Measurements from ENCODE around the gene NSF.
"Not testable (repeated sequence)": the region's sequence is repeated elsewhere in the genome, so short reads cannot be mapped to it uniquely, and the experiment has no call there.

NSF gene

DNA sequence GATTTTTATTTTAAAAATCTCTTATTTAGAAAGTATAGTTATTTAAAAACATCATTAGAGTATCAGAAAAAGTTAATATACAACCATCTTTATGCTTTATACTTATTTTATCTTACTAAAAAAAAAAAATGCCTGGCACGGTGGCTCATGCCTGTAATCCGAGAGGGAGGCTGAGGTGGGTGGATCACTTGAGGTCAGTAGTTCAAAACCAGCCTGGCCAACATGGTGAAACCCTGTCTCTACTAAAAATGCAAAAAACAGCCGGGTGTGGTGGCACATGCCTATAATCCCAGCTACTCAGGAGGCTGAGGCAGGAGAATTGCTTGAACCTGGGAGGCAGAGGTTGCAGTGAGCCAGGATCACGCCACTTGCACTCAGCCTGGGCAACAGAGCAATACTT, 167.1 kb downstream of the NSF start:
- DNase-seq (ENCODE audit: low spot score) = not testable (repeated sequence)

DNA sequence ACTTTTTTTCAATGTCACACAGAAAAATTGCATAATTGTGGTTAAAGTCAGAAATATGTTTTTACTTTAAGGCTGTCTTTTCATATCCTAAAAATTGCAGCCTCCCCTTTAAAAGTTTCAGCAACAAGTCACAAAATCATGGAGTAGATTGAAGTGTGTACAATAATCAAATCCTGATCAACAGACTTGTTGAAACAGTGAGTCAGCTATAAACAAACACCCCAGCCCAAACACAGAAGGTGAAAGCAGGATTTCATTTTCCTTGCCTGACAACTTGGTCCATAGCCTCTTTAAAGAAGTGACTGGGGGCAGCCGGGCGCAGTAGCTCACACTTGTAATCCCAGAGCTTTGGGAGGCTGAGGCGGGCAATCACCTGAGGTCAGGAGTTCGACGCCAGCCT, 168.1 kb downstream of the NSF start:
- DNase-seq (ENCODE audit: low spot score) = no peak

DNA sequence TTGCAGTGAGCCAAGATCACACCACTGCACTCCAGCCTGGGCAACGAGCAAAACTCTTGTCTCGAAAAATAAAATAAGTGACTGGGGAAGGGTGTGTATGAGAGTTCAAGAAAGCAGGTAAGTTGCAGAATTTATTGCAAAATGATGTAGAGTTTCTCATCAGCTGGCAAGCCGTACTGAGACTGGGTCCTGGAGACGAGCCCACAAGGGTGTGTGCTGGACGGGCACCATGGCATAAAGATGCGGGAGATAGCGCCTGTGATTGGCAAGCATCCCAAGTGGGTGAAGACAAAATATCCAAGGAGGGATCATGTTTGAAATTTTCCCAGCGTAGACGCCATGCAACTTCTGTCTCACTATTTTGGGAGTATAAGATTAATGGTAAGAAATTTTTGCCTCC, 168.7 kb downstream of the NSF start:
- DNase-seq (ENCODE audit: low spot score) = no peak

DNA sequence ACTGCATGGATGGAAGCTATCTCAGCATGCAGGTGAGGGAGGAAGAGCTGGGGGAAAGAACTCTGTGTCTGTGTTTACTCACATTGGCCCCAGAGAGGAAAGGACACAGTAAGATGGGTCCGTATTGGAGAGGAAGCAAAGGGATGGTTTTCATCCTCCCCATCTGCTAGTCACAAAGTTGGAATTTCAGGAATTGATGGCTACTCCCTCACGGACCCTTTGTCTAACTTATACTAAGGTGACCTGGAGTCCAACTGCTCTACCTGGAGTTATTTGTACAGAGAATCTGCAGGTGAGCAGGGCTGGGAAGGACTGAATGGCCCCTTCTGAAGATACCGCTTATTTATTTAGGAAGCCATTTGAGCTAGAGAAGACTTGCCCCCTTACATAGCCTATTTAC, 172.9 kb downstream of the NSF start:
- DNase-seq (ENCODE audit: low spot score) = no peak

DNA sequence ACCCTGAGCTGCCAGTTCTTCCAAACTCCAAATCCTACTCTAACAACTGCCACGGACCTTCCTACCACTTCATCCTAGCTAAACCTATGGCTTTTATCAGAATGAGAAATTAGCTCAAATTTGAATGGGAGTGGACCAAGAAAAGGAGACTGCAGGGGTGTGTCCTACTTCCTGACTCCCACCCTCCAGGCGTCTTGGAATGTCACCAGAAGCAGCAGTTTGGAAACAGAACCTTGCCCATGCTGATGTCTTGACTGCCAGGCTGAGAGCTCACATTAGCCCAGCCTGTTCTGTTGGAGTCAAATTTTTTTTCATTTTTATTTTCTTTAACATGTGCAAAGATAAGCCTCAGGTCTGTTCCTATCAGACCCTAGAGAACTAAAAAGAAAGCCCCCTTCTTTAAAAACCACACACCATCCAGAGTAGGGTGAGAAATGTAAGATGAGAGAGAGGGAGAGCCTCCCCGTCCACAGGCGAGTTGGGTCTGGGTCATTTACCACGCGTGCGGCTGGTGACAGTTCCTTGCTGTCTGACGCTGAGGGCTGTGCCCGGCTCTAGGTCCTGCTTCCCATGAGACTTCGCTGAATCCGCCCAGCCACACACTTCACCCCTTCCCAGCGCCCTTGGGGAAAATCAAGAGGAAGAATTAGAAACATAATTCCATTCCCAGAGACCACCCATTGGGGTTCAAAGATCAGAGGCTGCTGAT, 173.7 kb downstream of the NSF start:
- DNase-seq (ENCODE audit: low spot score) = no peak

DNA sequence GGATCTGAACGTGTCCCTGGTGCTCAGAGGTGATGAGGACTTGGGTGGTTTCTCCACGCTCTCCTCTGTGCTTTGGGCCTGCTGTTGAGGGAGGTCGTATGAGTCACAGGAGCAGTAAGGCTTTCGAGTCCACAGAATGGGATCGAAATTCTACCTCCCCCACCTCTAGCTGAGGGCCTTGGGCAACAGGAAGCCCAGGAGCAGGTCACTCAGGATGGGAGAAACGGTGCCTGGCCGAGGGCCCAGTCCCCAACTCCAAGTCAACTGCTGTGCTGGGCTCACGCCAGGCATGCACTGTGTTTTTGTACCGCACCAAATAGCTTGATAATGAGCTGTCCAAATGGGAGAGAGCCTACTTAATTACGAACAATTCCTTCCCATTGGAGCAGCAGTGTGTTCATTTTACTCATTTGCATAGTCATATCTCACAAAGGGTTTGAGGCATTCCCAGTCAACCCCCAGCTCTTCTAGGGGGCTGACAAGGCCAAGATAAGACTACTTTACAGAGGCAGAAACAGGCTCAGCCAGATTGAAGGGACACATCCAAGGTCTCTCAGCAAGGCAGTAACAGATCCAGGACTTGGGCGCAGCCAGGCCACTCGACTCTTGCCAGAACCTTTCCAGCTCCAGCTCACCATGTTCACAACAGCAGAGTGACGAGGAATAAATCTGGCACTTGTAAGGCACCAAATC, 174.4 kb downstream of the NSF start:
- DNase-seq (ENCODE audit: low spot score) = no peak

DNA sequence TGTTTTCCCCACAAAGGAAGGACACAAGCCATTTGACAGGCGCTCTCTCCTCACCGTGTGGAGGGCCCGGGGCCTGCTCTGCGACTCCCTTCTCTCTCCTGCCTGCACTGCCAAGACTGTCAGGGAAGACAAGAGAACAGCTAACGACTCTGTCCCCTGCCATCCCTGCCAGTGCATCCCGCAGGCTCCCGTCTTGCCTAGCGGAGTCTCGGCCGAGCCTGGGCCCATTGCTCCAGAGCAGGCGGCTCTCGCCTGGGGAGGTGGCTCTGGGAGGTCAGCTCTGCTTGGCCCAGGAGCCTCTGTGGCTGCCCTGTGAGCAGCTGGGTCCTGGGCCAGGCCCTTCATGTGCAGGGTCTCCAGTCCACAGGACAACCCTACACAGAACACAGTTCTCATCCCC, 175.0 kb downstream of the NSF start:
- DNase-seq (ENCODE audit: low spot score) = no peak

DNA sequence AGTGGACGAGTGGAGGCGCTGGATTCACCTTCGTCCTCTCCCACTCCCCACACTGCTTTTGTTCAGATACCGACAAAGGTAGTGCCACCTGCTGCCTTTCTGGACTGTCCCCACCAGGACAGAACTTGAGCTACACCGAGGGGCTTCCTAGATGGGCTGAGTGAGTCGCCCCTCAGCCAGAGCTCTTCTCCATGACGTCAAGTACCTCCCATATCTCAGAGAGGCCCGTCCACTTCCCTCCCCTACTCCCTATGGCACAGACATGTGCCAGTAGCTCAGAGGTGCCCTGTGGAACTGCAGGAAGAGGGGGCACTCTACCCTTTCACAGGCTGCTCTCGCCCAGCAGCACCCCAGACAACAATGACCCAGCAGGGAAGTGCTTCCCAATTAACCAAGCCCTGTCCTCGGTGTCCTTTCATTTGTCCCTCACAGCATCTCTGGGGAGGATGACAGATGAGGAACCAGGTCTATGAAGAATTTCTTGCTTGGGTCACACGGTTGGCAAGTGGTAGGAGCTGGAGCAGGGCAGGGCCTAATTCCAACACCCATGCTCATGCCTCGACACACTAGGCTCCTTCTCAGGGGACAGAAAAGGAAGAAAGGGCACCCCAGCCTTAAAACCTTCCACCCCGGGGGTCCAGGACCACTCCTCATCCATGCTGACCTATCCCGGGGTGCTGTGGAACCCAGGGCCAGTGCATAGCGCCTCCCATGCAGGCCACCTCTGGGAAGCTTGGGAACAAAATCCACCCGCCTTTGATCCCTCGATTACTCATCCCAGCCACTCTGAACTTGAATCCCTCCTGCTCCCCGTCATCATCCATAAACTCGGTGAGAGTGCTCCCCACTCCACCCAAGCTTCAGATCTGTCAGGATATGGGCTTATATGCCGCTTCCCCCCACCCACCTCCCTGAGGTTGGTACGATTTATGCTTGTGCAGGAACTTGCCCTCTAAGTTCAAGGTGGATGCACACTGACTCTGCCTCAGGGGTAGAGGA, 176.3 kb downstream of the NSF start:
- DNase-seq (ENCODE audit: low spot score) = no peak

DNA sequence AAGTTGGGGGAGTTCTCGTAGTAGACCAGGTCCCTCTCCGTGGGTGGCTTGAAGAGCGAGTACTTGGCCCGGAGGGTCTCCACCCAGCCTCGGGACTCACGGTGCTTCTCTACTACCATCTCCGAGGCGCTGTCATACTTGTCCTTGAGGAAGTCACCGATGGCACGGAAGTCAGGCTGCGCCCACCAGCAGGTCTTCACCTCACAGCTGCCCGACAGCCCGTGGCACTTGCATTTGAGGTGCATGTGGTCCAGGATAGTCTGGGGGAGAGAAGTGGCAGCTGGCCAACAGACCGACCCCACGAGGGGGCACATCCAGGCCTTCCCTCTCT, 178.0 kb downstream of the NSF start:
- no peak for DNase-seq (ENCODE audit: low spot score)

DNA sequence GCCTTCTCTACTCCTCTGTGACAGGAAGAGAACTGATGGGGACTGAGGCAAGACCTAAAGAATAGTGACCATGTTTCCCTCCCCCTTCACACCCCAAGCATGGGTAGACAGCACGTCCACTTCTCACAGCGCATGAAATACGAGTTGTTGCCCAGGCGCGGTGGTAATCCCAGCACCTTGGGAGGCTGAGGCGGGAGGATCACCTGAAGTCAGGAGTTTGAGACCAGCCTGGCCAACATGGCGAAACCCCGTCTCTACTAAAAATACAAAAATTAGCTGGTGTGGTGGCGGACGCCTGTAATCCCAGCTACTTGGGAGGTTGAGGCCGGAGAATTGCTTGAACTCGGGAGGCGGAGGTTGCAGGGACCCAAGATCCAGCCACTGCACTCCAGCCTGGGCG, 178.4 kb downstream of the NSF start:
- not testable (repeated sequence) for DNase-seq (ENCODE audit: low spot score)

DNA sequence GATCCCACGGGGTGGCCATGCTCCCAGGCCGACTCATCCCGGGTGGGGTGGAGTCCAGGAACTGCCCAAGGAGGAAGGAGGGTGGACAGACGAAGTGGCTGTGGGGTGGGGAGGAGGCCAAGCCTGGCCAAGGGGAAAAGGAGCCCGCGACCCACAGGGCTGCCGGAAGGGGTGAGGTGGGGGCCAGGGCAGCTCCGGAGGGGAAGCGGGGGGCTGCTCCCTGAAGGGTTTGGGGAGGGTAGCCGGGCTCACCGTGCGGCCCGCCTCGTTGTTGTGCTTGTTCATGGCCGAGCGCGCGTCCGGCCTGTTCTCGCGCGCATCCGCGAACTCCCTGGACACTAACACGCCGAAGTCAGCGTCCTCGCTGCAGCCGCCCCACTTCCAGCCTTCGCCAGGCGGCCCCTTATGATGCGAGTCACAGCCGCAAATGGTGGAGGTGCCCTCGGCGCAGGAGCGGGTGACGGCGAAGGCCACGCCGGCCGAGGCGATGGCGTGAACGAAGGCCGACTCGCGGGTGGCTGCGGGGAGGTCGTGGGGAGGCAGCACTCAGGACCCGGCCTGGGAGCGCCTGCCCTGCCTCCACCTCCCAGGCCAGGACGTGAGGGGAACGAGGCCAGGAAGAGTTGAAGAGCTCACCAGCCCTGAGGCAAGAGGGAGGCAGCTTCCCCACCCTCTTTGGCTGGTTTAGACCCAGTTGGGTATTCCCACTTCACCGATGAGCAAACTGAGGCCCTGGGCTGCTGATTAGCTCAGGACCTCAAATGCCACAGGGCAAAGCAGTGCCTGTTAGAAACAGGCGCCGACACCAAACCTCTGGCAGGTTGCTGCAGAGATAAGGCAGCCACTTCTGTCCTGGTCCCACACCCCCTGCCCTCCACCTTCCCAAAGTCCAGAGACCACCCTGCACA, 179.3 kb downstream of the NSF start:
- DNase-seq (ENCODE audit: low spot score) = no peak

DNA sequence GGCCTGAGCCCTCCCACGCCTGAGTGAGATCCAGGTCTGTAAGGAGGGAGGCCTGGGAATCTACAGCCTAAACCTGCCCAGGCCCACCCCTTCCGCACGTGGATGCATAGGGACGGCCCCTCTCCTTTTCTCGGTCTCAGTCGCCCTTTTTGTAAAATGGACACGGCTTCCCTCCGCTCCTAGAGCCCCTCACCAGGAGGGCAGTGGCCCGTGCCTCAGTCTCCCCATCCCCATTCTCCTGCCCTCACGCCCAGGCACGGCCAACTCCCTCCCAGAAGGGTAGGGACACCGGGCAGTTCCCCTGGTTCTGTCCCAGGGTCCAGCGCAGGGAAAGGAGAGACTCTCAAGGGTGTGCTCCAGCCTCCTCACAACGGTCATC, 180.0 kb downstream of the NSF start:
- no peak for DNase-seq (ENCODE audit: low spot score)

DNA sequence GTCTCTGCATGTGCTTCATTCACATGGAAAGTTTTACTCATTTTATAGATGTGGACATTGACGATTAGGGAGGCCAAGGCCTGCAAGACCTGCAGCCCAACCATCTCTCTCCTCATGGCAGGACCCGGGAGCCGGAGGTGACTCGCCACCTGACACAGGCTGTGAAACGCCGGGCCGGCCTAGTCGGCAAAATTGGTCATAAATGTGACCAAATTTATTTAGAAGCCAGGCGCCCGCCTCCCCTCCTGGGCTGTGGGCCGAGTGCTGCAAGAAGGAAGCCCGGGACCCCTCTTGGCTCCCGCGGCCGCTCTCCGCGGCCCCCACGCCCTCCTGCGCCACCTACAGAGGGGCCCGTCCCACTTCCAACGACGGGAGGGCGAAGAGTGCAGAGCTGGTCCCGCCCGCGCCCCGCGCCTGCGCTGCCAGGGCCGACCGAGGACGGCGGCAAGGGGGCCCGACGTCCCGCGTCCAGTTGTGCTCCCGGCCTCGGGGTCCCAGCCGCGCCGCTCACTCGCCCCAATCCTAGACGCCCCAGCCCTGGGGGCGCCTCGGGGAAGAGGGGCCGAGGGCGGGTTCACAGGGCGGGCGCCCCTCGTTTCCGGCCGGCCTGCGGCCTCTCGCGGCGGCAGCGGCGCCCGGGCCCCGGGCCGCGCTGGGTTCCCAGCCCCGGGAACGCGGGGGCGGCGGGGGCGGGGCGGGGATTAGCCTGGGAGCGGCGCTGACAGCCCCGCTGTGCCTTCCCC, 180.5 kb downstream of the NSF start:
- DNase-seq (ENCODE audit: low spot score) = peak; percentile 74

DNA sequence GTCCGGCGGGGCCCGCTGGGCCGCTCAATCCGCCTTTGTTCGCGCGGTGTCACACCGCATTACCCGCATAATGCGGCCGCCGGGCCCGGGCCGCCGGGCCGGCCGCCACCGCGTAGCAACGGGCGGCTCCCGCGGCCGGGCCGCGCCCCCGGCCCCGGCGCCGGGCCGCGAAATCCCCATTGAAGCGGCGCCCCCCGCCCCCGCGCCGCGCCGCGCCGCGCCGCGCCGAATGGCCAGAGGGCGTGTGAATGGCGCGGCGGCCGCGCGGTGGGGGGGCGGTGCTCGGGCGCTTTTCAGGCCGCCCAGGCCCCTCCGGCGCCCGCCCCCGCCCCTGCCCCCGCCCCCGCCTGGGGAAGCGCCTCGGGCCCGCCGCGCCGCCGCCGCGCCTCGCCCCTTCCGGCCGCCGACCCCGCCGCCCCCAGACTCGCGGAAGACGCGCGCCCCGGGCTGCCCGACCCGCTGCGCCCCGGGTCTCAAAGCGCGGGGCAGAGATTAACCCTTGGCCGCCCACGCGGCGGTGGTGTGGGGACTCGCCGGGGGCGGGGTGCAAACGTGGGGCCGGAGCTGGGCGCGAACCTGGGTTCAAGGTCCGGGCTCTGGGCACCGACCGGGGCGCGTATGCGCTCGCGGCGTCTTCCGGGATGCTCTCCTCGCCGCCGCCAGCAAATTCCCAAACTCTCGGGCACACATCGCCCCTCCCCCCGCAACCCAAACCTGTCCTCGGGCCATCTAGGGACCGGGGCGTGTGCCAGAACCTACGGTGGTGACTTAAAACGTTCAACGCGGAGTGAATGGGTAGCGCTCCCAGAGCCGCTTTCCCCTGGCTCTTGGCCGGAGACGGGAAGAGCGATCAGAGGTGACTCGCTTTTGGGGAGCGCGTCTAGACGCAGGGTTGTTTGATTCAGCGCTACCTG, 181.3 kb downstream of the NSF start:
- peak; percentile 72 for DNase-seq (ENCODE audit: low spot score)

DNA sequence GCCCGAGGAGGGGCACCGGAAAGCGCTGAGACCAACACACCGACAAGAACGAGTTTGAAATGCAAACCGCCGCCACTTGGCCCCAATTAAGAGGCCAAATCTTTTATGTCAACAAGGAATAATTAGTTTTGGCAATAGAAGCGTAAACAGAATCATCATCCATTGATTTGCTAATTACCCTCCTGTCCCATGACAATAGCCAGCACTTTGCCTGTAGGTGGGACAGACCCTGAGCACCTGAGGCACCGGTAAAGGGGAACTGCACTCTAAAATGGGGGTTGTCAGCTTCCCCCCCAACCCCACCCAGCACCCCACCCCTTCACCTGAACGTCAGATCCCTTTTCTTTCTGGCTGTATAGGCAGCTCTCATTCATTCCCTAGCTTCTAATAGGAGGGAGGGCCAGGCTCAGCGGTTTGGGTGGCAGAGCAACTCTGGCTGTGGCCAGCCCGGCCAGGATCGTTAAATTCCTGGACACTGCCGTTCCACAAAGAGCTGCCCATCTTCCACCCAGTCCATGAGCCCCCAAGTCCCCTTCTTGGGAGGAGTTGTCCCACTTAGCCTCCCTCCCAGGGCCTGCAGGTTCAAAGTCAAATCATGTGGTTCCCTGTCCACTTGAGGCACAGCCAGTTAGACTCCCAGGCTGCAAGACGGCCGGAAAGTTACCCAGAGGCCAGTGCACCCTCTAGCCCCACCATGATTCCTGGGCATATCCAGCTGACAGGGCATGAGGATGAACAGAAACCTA, 182.2 kb downstream of the NSF start:
- DNase-seq (ENCODE audit: low spot score) = no peak

DNA sequence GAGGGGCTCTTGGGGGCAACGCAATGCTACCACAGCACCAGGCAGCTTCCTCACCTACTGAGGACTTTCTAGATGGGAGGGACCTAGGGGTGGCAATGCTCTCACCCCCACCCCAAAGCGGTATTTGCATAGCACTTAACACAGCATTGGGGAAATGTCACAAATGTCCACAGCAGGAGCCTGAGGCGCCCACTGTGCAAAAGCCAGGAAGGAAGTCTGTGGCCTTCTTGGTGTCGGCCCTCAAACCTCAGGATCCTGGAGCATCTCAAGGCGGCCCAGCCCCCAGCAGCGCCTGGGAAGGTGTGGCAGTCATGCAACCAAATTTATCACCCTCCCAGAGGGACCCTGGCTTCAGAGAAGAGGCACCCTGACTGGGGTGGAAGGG, 182.7 kb downstream of the NSF start:
- no peak for DNase-seq (ENCODE audit: low spot score)

DNA sequence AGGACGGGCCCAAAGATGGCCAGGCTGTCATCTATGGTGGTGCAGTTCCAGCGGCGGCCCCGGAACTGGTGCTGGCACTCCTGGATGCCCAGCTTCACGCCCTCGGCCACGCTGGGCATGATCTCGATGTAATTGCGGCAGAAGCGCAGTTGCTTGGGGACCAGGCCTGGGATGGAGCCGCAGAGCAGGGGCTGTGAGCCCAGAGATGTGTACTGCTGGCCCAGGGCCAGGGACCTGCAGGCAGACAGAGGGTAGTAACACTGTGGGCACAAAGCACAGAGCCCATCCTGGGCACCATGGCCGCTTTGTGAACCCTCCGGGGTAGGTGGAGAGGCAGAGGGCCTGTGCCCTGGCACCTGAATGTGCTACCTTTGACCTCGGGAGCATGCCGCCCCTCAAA, 183.2 kb downstream of the NSF start:
- no peak for DNase-seq (ENCODE audit: low spot score)

DNA sequence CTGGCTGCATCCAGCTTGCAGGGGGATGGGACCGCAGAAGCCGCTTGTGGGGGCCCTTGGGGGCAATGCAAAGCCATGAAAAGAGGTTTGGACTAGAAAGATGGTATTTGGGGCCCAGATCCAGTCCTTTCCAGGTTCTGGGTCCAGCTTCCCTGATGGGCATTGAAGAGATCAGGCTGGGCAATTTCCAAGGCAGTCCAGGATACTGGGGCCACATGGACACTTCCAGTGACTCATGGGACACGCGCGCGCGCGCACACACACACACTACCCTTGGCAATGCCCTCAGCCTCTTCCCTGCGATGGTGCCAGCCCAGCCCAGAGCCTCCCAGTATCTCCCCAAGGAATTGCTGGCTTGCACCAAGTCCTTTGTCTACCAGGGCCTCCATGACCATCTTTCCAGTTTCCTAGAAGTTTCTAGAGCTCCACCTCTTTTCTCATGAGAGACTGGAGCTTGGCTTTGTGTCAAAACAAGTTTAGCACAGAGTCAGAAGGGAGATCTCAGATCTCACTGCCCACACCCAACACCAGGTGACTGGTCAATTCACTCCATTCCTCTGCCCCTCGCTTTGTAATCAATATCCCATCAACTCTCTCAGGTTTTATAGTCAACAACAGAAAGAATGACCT, 183.8 kb downstream of the NSF start:
- no peak for DNase-seq (ENCODE audit: low spot score)
